ENCODE data around the gene AKAP13.

- TF ChIP-seq CTCF (IDR thresholded peaks at IDR 0.05) (peak in 1 of 4 experiments; percentile 39), POLR2A (IDR thresholded peaks at IDR 0.05) (no peak)
These were observed 262.3 kb downstream of the AKAP13 start for GRCh38 chr15:85642693-85643066.

All from uterus (tissue), 2 donors.